HEK293 (cell line): ENCODE data around the gene TNS1.

Source experiments
- CTCF ChIA-PET: fragments of 350-600 bp; formaldehyde crosslinking; extraction: SDS; loops from one replicate; lab custom pipeline; 2021; ENCODE audit warnings: antibody characterized with exemption; lab: Yijun Ruan, JAX
- POLR2A ChIA-PET: fragments of 300-600 bp; formaldehyde crosslinking; extraction: SDS; loops from one replicate; lab custom pipeline; 2020; ENCODE audit warnings: antibody characterized with exemption, inconsistent platforms; lab: Yijun Ruan, JAX
- H3K27ac ChIP-seq: fragments of 200-500 bp; sonication (Bioruptor generic); 2 replicates; pipeline ENCODE4 v1.5.1; 2014; ENCODE audit warnings: low read depth, low read length, control low read depth, inconsistent platforms; ENCODE audit errors: extremely low read depth
- H3K36me3 ChIP-seq, 2 experiments: fragments of 200-500 bp in 1 of 2; sonication (Bioruptor generic) in 1 of 2; 1 replicate in 1 of 2; 2 replicates in 1 of 2; pipeline ENCODE4 v1.5.1; 2014 to 2017; ENCODE audit warnings: inconsistent platforms in 2 of 2, low read length in 2 of 2; ENCODE audit not compliant: control insufficient read depth in 2 of 2, insufficient read depth in 1 of 2
- H3K4me1 ChIP-seq: fragments of 200-500 bp; sonication (Bioruptor generic); 2 replicates; pipeline ENCODE4 v1.5.1; 2014; ENCODE audit warnings: mild to moderate bottlenecking, low read length, inconsistent platforms; ENCODE audit not compliant: control insufficient read depth, insufficient read depth
- H3K4me3 ChIP-seq: 2 replicates; pipeline ENCODE4 v1.5.1; 2011; ENCODE audit warnings: low read depth, mild to moderate bottlenecking, control low read depth, low read length, moderate library complexity
- H3K9me3 ChIP-seq: fragments of 200-500 bp; sonication (Bioruptor generic); 2 replicates; pipeline ENCODE4 v1.5.1; 2014; ENCODE audit warnings: low read depth, low read length, inconsistent platforms; ENCODE audit not compliant: control insufficient read depth, insufficient read depth
- BCL6B ChIP-seq: fragments of 450-650 bp; formaldehyde crosslinking; IDR thresholded peaks from 2 replicates; pipeline ENCODE4 v1.5.1; 2017; ENCODE audit warnings: missing biosample characterization, missing genetic modification characterization
- KLF16 ChIP-seq: fragments of 450-650 bp; formaldehyde crosslinking; IDR thresholded peaks from 2 replicates; pipeline ENCODE4 v1.5.1; 2017; ENCODE audit warnings: missing biosample characterization, missing genetic modification characterization
- PRDM1 ChIP-seq: fragments of 450-650 bp; formaldehyde crosslinking; IDR thresholded peaks from 2 replicates; pipeline ENCODE4; 2016; ENCODE audit warnings: missing biosample characterization, missing genetic modification characterization
- REST ChIP-seq: fragments of 450-650 bp; formaldehyde crosslinking; IDR thresholded peaks from 2 replicates; pipeline ENCODE4 v1.5.1; 2016; ENCODE audit warnings: missing biosample characterization, missing genetic modification characterization
- SALL2 ChIP-seq: fragments of 450-650 bp; formaldehyde crosslinking; IDR thresholded peaks from 2 replicates; pipeline ENCODE4 v1.5.0; 2017; ENCODE audit warnings: missing biosample characterization, mild to moderate bottlenecking, missing genetic modification characterization, borderline replicate concordance
- SCRT1 ChIP-seq: fragments of 450-650 bp; formaldehyde crosslinking; IDR thresholded peaks from 2 replicates; pipeline ENCODE4 v1.5.1; 2016; ENCODE audit warnings: missing biosample characterization, missing genetic modification characterization, borderline replicate concordance
- YY2 ChIP-seq: fragments of 450-650 bp; formaldehyde crosslinking; IDR thresholded peaks from 2 replicates; pipeline ENCODE4 v1.5.1; 2016; ENCODE audit warnings: missing biosample characterization, missing genetic modification characterization
- ZIC2 ChIP-seq: fragments of 450-650 bp; formaldehyde crosslinking; IDR thresholded peaks from 2 replicates; pipeline ENCODE4 v1.5.1; 2016; ENCODE audit warnings: missing biosample characterization, missing genetic modification characterization
- ZNF148 ChIP-seq: fragments of 450-650 bp; formaldehyde crosslinking; IDR thresholded peaks from 2 replicates; pipeline ENCODE4 v1.5.0; 2017; ENCODE audit warnings: missing biosample characterization, missing genetic modification characterization, borderline replicate concordance
- ZNF157 ChIP-seq: fragments of 450-650 bp; formaldehyde crosslinking; IDR thresholded peaks from 2 replicates; pipeline ENCODE4 v1.5.1; 2016; ENCODE audit warnings: missing biosample characterization, missing genetic modification characterization
- ZNF169 ChIP-seq: fragments of 450-650 bp; formaldehyde crosslinking; IDR thresholded peaks from 2 replicates; pipeline ENCODE4 v1.5.1; 2016; ENCODE audit warnings: missing biosample characterization, missing genetic modification characterization
- ZNF202 ChIP-seq: fragments of 450-650 bp; formaldehyde crosslinking; IDR thresholded peaks from 2 replicates; pipeline ENCODE4 v1.5.1; 2016; ENCODE audit warnings: missing biosample characterization, missing genetic modification characterization, borderline replicate concordance
- ZNF239 ChIP-seq: fragments of 450-650 bp; formaldehyde crosslinking; IDR thresholded peaks from 2 replicates; pipeline ENCODE4 v1.5.1; 2016; ENCODE audit warnings: missing biosample characterization, missing genetic modification characterization
- ZNF24 ChIP-seq: fragments of 450-650 bp; formaldehyde crosslinking; IDR thresholded peaks from 2 replicates; pipeline ENCODE4 v1.5.1; 2016; ENCODE audit warnings: missing biosample characterization, missing genetic modification characterization
- ZNF311 ChIP-seq: fragments of 450-650 bp; formaldehyde crosslinking; IDR thresholded peaks from 2 replicates; pipeline ENCODE4 v1.5.1; 2017; ENCODE audit warnings: missing biosample characterization, missing genetic modification characterization, borderline replicate concordance
- ZNF416 ChIP-seq: fragments of 450-650 bp; formaldehyde crosslinking; IDR thresholded peaks from 2 replicates; pipeline ENCODE4 v1.5.1; 2016; ENCODE audit warnings: missing biosample characterization, missing genetic modification characterization
- ZNF555 ChIP-seq: fragments of 450-650 bp; formaldehyde crosslinking; conservative IDR thresholded peaks from 2 replicates; pipeline ENCODE4 v1.5.1; 2017; ENCODE audit warnings: missing biosample characterization, mild to moderate bottlenecking, missing genetic modification characterization, inconsistent platforms
- ZNF600 ChIP-seq: fragments of 450-650 bp; formaldehyde crosslinking; IDR thresholded peaks from 2 replicates; pipeline ENCODE4 v1.5.1; 2016; ENCODE audit warnings: missing biosample characterization, missing genetic modification characterization
- ZNF623 ChIP-seq: fragments of 450-650 bp; formaldehyde crosslinking; IDR thresholded peaks from 2 replicates; pipeline ENCODE4 v1.5.1; 2016; ENCODE audit warnings: missing biosample characterization, missing genetic modification characterization
- ZNF664 ChIP-seq: fragments of 450-650 bp; formaldehyde crosslinking; IDR thresholded peaks from 2 replicates; pipeline ENCODE4 v1.5.1; 2016; ENCODE audit warnings: missing biosample characterization, missing genetic modification characterization
- ZNF707 ChIP-seq: fragments of 450-650 bp; formaldehyde crosslinking; IDR thresholded peaks from 2 replicates; pipeline ENCODE4 v1.5.1; 2016; ENCODE audit warnings: missing biosample characterization, missing genetic modification characterization
- ZNF768 ChIP-seq: fragments of 450-650 bp; formaldehyde crosslinking; IDR thresholded peaks from 2 replicates; pipeline ENCODE4 v1.5.1; 2018; ENCODE audit warnings: missing biosample characterization, mild to moderate bottlenecking, missing genetic modification characterization
- ZXDB ChIP-seq: fragments of 450-650 bp; formaldehyde crosslinking; IDR thresholded peaks from 2 replicates; pipeline ENCODE4 v1.5.1; 2016; ENCODE audit warnings: missing biosample characterization, missing genetic modification characterization

The TNS1 gene

GRCh38 chr2:217804338-217804737 is 198.5 kb downstream of the TNS1 start:
- POLR2A ChIA-PET = no interaction called here
- H3K4me1 ChIP-seq = no peaks in the 10 kb centered on the region
- H3K36me3 ChIP-seq = peaks cover 0 to 10% of the 10 kb centered on the region in 2 experiments; a peak in 1 of 3 replicates
- TF ChIP-seq ZNF157 (tag by site-specific recombination) (no peak), ZNF202 (tag by site-specific recombination) (no peak), ZNF707 (no peak), KLF16 (no peak), SALL2 (tag by site-specific recombination) (no peak), REST (peak; percentile 90), PRDM1 (tag by site-specific recombination) (no peak)
- H3K9me3 ChIP-seq = no peaks in the 10 kb centered on the region
- H3K27ac ChIP-seq = no peak overlapping the region
- H3K4me3 ChIP-seq = no peak overlapping the region
- CTCF ChIA-PET = interaction anchor here (3.8 kb wide), 1 partner anchor 14 kb away, joined by 19 read pairs; no protein-coding TSS in a partner anchor

- Histone ChIP-seq H3K36me3 (peaks cover 0 to 4% of the 10 kb centered on the region in 2 experiments; a peak in 1 of 3 replicates), H3K4me3 (no peak overlapping the region), H3K27ac (no peak overlapping the region), H3K9me3 (no peaks in the 10 kb centered on the region), H3K4me1 (no peaks in the 10 kb centered on the region)
- ChIA-PET CTCF (interaction anchor here (0.8 to 1.2 kb wide), 3 partner anchors 12 to 190 kb away, joined by 3 to 4 read pairs (median 3); no protein-coding TSS in a partner anchor), POLR2A (no interaction called here)
- no peak for TF ChIP-seq ZNF169 (tag by site-specific recombination)
- no peak for TF ChIP-seq SCRT1 (tag by site-specific recombination)
- no peak for TF ChIP-seq ZNF623 (tag by site-specific recombination)
- TF ChIP-seq ZNF24 (tag by site-specific recombination) = no peak
- no peak for TF ChIP-seq ZNF239
- no peak for TF ChIP-seq ZNF555 (tag by site-specific recombination)
- no peak for TF ChIP-seq ZNF768 (tag by site-specific recombination)
- TF ChIP-seq ZIC2 (tag by site-specific recombination) = no peak
- no peak for TF ChIP-seq ZNF600 (tag by site-specific recombination)
- TF ChIP-seq ZNF416 (tag by site-specific recombination) = no peak
- no peak for TF ChIP-seq ZNF664 (tag by site-specific recombination)
- TF ChIP-seq YY2 (tag by site-specific recombination) = no peak
- TF ChIP-seq ZXDB (tag by site-specific recombination) = no peak
- TF ChIP-seq ZNF311 (tag by site-specific recombination) = no peak
- TF ChIP-seq ZNF148 (tag by site-specific recombination) = no peak
- TF ChIP-seq BCL6B = no peak
These were observed 199.2 kb downstream of the TNS1 start for GRCh38 chr2:217803653-217803960.
